Esophagus squamous epithelium (tissue), 5 donors: Measurements from ENCODE around the gene SCYGR3. TPM values are rescaled to one million over a fixed set of nuclear protein-coding genes. Genes with fewer than 3 reads are reported as not detected.
"Not testable (repeated sequence)": the region's sequence is repeated elsewhere in the genome, so short reads cannot be mapped to it uniquely, and the experiment has no call there.

Experiments used
- DNase-seq: peaks from one replicate; lab custom pipeline; 2025; lab: John Stamatoyannopoulos, UW
- H3K27ac ChIP-seq, 4 donors: fragments of 200-600 bp; sonication (generic); one replicate each; pipeline ENCODE4 v1.5.1; 2016 to 2019; ENCODE audit warnings: mild to moderate bottlenecking in 1 of 4
- H3K27me3 ChIP-seq, 4 donors: fragments of 200-600 bp; sonication (generic); 1 replicate in 3 of 4; 2 replicates in 1 of 4; pipeline versions ENCODE4 v1.5.1 to v1.6.0; 2017 to 2021; ENCODE audit warnings: antibody characterized with exemption in 1 of 4
- H3K36me3 ChIP-seq, 3 donors: fragments of 200-600 bp; sonication (generic); one replicate each; pipeline ENCODE4 v1.5.1; 2016 to 2019
- H3K4me1 ChIP-seq, 3 donors: fragments of 200-600 bp; sonication (generic); one replicate each; pipeline ENCODE4 v1.5.1; 2017 to 2019
- H3K4me3 ChIP-seq, 4 donors: fragments of 200-600 bp; sonication (generic); 1 replicate in 3 of 4; 2 replicates in 1 of 4; pipeline ENCODE4 v1.5.1; 2016 to 2019; ENCODE audit warnings: mild to moderate bottlenecking in 2 of 4, moderate library complexity in 1 of 4
- H3K9me3 ChIP-seq, 3 donors: fragments of 200-600 bp; sonication (generic); one replicate each; pipeline ENCODE4 v1.5.1; 2016 to 2019
- CTCF ChIP-seq, 6 experiments: fragments of 450-650 bp in 4 of 6; fragments of 200-600 bp in 2 of 6; sonication (generic) in 2 of 6; IDR thresholded peaks; one replicate each; pipeline ENCODE4 v1.5.1; 2016 to 2019; ENCODE audit warnings: antibody characterized with exemption in 6 of 6, mild to moderate bottlenecking in 4 of 6, moderate library complexity in 4 of 6
- POLR2A ChIP-seq, 4 donors: fragments of 450-650 bp; IDR thresholded peaks; one replicate each; pipeline ENCODE4 v1.6.1; 2017; ENCODE audit warnings: antibody characterized with exemption in 4 of 4, mild to moderate bottlenecking in 4 of 4, moderate library complexity in 3 of 4
- WGBS, 2 donors: methylation state at CpG; one replicate each; pipeline ENCODE4 v1.1.5; 2018; 5-methylcytosine and 5-hydroxymethylcytosine counted together
- intact Hi-C: fragments of 100-400 bp; cut with DNase I; formaldehyde crosslinking; loops from one replicate; pipeline ENCODE4 v1.15.0; 2022
- total RNA-seq, 4 donors: library from RNA; depleted of rRNA; stranded (reverse); fragments of >200 nt; gene quantifications; one replicate each; pipeline ENCODE4 v1.1.0, GENCODE V29; 2016
- donor health status: DM: yes; HTN: yes; CAD: no.

SCYGR3 gene
- total RNA-seq, 4 donors from 2014 or later: not detected

GRCh38 chr2:227608561-227609338, 5.9 kb downstream of the SCYGR3 start:
- DNase-seq: no peak
- intact Hi-C loops: no loop called here
- WGBS, 2 donors: 67 to 69% methylated on average over 5 to 10 of the region's 16 CpGs
- H3K9me3 ChIP-seq: no peaks in the 10 kb centered on the region
- no peak overlapping the region for H3K4me3 ChIP-seq
- H3K36me3 ChIP-seq: no peaks in the 10 kb centered on the region
- H3K27ac ChIP-seq: no peak overlapping the region
- TF ChIP-seq CTCF (IDR thresholded peaks at IDR 0.05) (no peak), POLR2A (IDR thresholded peaks at IDR 0.05) (no peak)
- H3K4me1 ChIP-seq: no peaks in the 10 kb centered on the region
- peaks cover 0 to 5% (median 0%) of the 10 kb centered on the region in 4 donors for H3K27me3 ChIP-seq

- H3K9me3 ChIP-seq: no peaks in the 10 kb centered on the region
- no peak for TF ChIP-seq CTCF (IDR thresholded peaks at IDR 0.05)
- TF ChIP-seq POLR2A (IDR thresholded peaks at IDR 0.05): no peak
- no peak overlapping the region for H3K4me3 ChIP-seq
- peaks cover 0 to 5% (median 0%) of the 10 kb centered on the region in 4 donors for H3K27me3 ChIP-seq
- no peaks in the 10 kb centered on the region for H3K36me3 ChIP-seq
- DNase-seq: no peak
- intact Hi-C loops: no loop called here
- H3K4me1 ChIP-seq: no peaks in the 10 kb centered on the region
- WGBS, 2 donors: 49 to 65% methylated on average over 3 of the region's 3 CpGs
- H3K27ac ChIP-seq: no peak overlapping the region
These were observed 6.7 kb downstream of the SCYGR3 start for GRCh38 chr2:227607941-227608340.

DNA sequence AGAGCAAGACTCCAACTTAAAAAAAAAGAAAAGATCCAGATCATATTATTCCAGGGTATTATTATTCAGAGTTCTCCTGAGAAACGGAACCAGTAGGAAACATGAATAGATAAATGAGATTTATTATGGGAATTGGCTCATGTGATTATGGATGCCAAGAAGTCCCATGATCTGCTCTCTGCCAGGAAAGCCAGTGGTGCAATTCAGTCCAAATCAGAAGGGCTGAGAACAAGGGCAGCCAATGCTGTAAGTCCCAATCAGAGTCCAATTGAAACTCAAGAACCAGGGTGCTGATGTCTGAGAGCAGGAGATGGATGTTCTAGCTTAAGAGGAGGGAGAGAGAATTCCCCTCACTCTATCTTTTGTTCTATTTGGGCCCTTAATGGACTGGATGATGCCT, 8.2 kb downstream of the SCYGR3 start:
- no peak for DNase-seq
- Histone ChIP-seq H3K4me1 (no peaks in the 10 kb centered on the region), H3K9me3 (no peaks in the 10 kb centered on the region), H3K4me3 (no peak overlapping the region), H3K27me3 (no peaks in the 10 kb centered on the region), H3K27ac (no peak overlapping the region), H3K36me3 (no peaks in the 10 kb centered on the region)
- WGBS, 2 donors: 67 to 79% methylated on average over 1 of the region's 1 CpG
- TF ChIP-seq POLR2A (IDR thresholded peaks at IDR 0.05) (no peak), CTCF (IDR thresholded peaks at IDR 0.05) (no peak)
- intact Hi-C loops: no loop called here

GRCh38 chr2:227602358-227602757, 12.3 kb downstream of the SCYGR3 start:
- Histone ChIP-seq H3K36me3 (no peaks in the 10 kb centered on the region), H3K4me3 (no peak overlapping the region), H3K4me1 (no peaks in the 10 kb centered on the region), H3K27me3 (no peaks in the 10 kb centered on the region), H3K9me3 (no peaks in the 10 kb centered on the region), H3K27ac (no peak overlapping the region)
- intact Hi-C loops: no loop called here
- 64 to 81% methylated on average over 3 of the region's 3 CpGs for WGBS, 2 donors
- no peak for DNase-seq
- TF ChIP-seq CTCF (IDR thresholded peaks at IDR 0.05): no peak
- no peak for TF ChIP-seq POLR2A (IDR thresholded peaks at IDR 0.05)

- H3K36me3 ChIP-seq, H3K4me1 ChIP-seq, DNase-seq, H3K27ac ChIP-seq, intact Hi-C loops, H3K4me3 ChIP-seq, H3K9me3 ChIP-seq: not testable (repeated sequence)
- H3K27me3 ChIP-seq: peaks cover 0 to 12% (median 0%) of the 10 kb centered on the region in 4 donors
- WGBS, 2 donors: 43 to 55% methylated on average over 6 of the region's 16 CpGs
These were observed 15.7 kb downstream of the SCYGR3 start, which contains the start of gene SCYGR2 for GRCh38 chr2:227598835-227599503. Gene SCYGR2, plus strand, starts transcription at chr2:227598893. Its CDS starts 0 bp downstream, at chr2:227598893.
